Esophagus squamous epithelium (tissue), 5 donors: ENCODE results near the gene RASGRF1. TPM values are rescaled to one million over a fixed set of nuclear protein-coding genes. Genes with fewer than 3 reads are reported as not detected.

Experiments used
- DNase-seq: peaks from one replicate; lab custom pipeline; 2025; lab: John Stamatoyannopoulos, UW
- H3K27ac ChIP-seq, 4 donors: fragments of 200-600 bp; sonication (generic); one replicate each; pipeline ENCODE4 v1.5.1; 2016 to 2019; ENCODE audit warnings: mild to moderate bottlenecking in 1 of 4
- H3K27me3 ChIP-seq, 4 donors: fragments of 200-600 bp; sonication (generic); 1 replicate in 3 of 4; 2 replicates in 1 of 4; pipeline versions ENCODE4 v1.5.1 to v1.6.0; 2017 to 2021; ENCODE audit warnings: antibody characterized with exemption in 1 of 4
- H3K36me3 ChIP-seq, 3 donors: fragments of 200-600 bp; sonication (generic); one replicate each; pipeline ENCODE4 v1.5.1; 2016 to 2019
- H3K4me1 ChIP-seq, 3 donors: fragments of 200-600 bp; sonication (generic); one replicate each; pipeline ENCODE4 v1.5.1; 2017 to 2019
- H3K4me3 ChIP-seq, 4 donors: fragments of 200-600 bp; sonication (generic); 1 replicate in 3 of 4; 2 replicates in 1 of 4; pipeline ENCODE4 v1.5.1; 2016 to 2019; ENCODE audit warnings: mild to moderate bottlenecking in 2 of 4, moderate library complexity in 1 of 4
- H3K9me3 ChIP-seq, 3 donors: fragments of 200-600 bp; sonication (generic); one replicate each; pipeline ENCODE4 v1.5.1; 2016 to 2019
- POLR2A ChIP-seq, 4 donors: fragments of 450-650 bp; IDR thresholded peaks; one replicate each; pipeline ENCODE4 v1.6.1; 2017; ENCODE audit warnings: antibody characterized with exemption in 4 of 4, mild to moderate bottlenecking in 4 of 4, moderate library complexity in 3 of 4
- WGBS, 2 donors: methylation state at CpG; one replicate each; pipeline ENCODE4 v1.1.5; 2018; 5-methylcytosine and 5-hydroxymethylcytosine counted together
- intact Hi-C: fragments of 100-400 bp; cut with DNase I; formaldehyde crosslinking; loops from one replicate; pipeline ENCODE4 v1.15.0; 2022
- total RNA-seq, 4 donors: library from RNA; depleted of rRNA; stranded (reverse); fragments of >200 nt; gene quantifications; one replicate each; pipeline ENCODE4 v1.1.0, GENCODE V29; 2016
- TF ChIP-seq, protein P1 (sequence below), 6 experiments: fragments of 450-650 bp in 4 of 6; fragments of 200-600 bp in 2 of 6; sonication (generic) in 2 of 6; IDR thresholded peaks; one replicate each; pipeline ENCODE4 v1.5.1; 2016 to 2019; ENCODE audit warnings: antibody characterized with exemption in 6 of 6, mild to moderate bottlenecking in 4 of 6, moderate library complexity in 4 of 6
- donor health status: DM: yes; HTN: yes; CAD: no.

The RASGRF1 gene
- total RNA-seq, 4 donors from 2014 or later, result 0.23 TPM; not detected in 3

DNA sequence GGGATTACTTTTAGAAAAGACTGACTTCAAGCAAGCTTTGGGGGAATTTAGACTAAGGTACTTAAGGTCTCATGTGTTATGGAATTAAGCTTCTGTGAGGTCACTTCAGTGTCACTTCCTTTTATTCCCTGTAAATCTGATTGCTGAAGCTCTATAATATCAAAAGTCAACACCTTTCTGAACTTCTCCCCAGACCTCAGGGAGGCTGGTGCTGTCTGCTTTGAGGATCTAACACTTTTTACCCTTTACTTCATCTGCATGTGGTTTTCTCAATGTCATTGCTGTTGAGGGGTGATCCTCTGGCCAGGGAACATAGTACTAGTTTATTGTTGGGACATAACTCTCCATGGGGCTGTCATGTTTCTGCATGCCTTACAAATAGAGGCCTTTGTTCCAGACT lies 41.8 kb upstream of the RASGRF1 start:
- DNase-seq, result no peak
- H3K4me1 ChIP-seq, result no peaks in the 10 kb centered on the region
- no peak for TF ChIP-seq POLR2A (IDR thresholded peaks at IDR 0.05)
- TF ChIP-seq, protein P1, sequence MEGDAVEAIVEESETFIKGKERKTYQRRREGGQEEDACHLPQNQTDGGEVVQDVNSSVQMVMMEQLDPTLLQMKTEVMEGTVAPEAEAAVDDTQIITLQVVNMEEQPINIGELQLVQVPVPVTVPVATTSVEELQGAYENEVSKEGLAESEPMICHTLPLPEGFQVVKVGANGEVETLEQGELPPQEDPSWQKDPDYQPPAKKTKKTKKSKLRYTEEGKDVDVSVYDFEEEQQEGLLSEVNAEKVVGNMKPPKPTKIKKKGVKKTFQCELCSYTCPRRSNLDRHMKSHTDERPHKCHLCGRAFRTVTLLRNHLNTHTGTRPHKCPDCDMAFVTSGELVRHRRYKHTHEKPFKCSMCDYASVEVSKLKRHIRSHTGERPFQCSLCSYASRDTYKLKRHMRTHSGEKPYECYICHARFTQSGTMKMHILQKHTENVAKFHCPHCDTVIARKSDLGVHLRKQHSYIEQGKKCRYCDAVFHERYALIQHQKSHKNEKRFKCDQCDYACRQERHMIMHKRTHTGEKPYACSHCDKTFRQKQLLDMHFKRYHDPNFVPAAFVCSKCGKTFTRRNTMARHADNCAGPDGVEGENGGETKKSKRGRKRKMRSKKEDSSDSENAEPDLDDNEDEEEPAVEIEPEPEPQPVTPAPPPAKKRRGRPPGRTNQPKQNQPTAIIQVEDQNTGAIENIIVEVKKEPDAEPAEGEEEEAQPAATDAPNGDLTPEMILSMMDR (IDR thresholded peaks at IDR 0.05), result no peak
- intact Hi-C loops, result no loop called here
- peaks cover 0 to 58% (median 0%) of the 10 kb centered on the region in 4 donors for H3K27me3 ChIP-seq
- H3K27ac ChIP-seq, result no peak overlapping the region
- H3K4me3 ChIP-seq, result no peak overlapping the region
- H3K9me3 ChIP-seq, result peaks cover 0 to 4% (median 0%) of the 10 kb centered on the region in 3 donors
- no peaks in the 10 kb centered on the region for H3K36me3 ChIP-seq

DNA sequence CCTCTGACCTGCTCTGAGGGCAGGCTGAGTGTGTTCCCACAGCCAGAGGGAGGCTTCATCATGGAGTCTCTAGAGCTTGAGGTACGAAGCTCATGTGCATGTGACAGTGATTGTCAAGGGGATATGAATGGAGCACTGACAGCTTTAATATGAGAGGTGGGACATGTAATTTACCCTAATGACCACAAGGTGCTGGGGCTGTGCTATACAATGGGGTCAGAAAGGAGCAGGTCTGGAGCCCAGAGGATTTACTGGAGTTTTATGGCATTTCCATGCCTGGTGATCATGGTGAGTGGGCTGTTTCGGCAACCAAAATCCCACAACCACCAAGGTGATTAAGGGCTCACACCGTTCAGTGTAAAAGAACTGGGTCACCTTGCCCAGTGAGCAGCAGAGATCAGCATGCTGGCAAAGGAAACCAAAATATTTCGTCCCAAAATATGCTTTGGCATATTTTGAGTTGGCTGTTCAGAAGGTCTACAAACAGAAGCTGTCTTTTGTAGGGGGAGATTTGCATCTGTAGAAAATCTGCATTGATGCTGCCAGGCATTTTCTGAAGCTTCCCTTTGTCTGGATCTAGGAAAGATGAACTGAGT lies 40.1 kb upstream of the RASGRF1 start:
- no peak for TF ChIP-seq POLR2A (IDR thresholded peaks at IDR 0.05)
- TF ChIP-seq, protein P1 (IDR thresholded peaks at IDR 0.05), result no peak
- Histone ChIP-seq H3K4me3 (no peak overlapping the region), H3K27me3 (peaks cover 0 to 60% (median 0%) of the 10 kb centered on the region in 4 donors), H3K36me3 (no peaks in the 10 kb centered on the region), H3K9me3 (peaks cover 0 to 4% (median 0%) of the 10 kb centered on the region in 3 donors), H3K4me1 (no peaks in the 10 kb centered on the region), H3K27ac (no peak overlapping the region)
- intact Hi-C loops, result no loop called here
- DNase-seq, result no peak
- WGBS, 2 donors, result 46% methylated on average over 4 of the region's 4 CpGs

DNA sequence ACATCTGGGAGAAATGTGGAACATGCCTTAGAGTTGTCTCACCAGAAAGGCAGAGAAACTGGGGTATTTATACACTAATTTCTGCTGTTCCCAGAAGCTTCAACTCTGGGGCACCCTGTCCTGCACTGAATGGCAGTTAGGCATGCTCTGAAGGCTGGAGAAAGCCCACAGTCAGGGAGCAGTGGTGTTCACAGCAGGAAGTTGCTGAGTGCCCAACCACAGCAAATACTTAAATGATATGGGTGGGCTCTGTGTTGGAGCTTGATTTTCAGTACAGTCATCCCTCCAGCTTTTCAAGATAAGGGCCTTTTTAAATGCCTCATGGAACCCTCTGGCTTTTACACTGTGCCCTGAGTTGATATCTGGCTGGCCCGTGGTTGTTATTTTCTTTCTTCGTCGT lies 38.7 kb upstream of the RASGRF1 start:
- TF ChIP-seq POLR2A (IDR thresholded peaks at IDR 0.05), result no peak
- TF ChIP-seq, protein P1 (IDR thresholded peaks at IDR 0.05), result no peak
- no peak for DNase-seq
- WGBS, 2 donors, result 79 to 96% methylated on average over 3 of the region's 3 CpGs
- Histone ChIP-seq H3K36me3 (no peaks in the 10 kb centered on the region), H3K4me1 (no peaks in the 10 kb centered on the region), H3K27ac (no peak overlapping the region), H3K4me3 (no peak overlapping the region), H3K9me3 (peaks cover 0 to 4% (median 0%) of the 10 kb centered on the region in 3 donors), H3K27me3 (peaks cover 0 to 47% (median 0%) of the 10 kb centered on the region in 4 donors)
- intact Hi-C loops, result no loop called here

DNA sequence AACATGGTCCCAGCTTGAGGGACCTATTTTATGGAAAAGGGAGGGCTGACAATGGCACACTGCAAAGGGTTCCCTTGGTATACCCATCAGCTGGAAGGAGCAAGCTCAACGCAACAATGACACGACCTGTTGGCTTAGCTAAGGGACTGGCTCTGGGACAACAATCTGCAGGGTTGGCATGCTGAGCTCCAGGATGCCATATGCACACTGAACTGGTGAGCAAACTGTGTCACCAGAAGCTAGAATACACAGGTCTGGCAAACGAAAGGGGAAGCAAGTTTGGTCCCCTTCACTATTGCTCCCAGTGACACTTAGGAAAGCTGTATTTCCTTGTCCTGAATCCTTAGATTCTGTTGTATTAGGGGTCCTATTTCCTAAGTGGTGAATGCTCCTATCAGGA lies 38.0 kb upstream of the RASGRF1 start:
- TF ChIP-seq, protein P1 (IDR thresholded peaks at IDR 0.05), result no peak
- no peak for TF ChIP-seq POLR2A (IDR thresholded peaks at IDR 0.05)
- no peaks in the 10 kb centered on the region for H3K36me3 ChIP-seq
- H3K27me3 ChIP-seq, result peaks cover 0 to 40% (median 0%) of the 10 kb centered on the region in 4 donors
- peaks cover 0 to 4% (median 0%) of the 10 kb centered on the region in 3 donors for H3K9me3 ChIP-seq
- no peak for DNase-seq
- H3K27ac ChIP-seq, result no peak overlapping the region
- 69 to 75% methylated on average over 3 of the region's 3 CpGs for WGBS, 2 donors
- H3K4me3 ChIP-seq, result no peak overlapping the region
- H3K4me1 ChIP-seq, result no peaks in the 10 kb centered on the region
- intact Hi-C loops, result no loop called here

DNA sequence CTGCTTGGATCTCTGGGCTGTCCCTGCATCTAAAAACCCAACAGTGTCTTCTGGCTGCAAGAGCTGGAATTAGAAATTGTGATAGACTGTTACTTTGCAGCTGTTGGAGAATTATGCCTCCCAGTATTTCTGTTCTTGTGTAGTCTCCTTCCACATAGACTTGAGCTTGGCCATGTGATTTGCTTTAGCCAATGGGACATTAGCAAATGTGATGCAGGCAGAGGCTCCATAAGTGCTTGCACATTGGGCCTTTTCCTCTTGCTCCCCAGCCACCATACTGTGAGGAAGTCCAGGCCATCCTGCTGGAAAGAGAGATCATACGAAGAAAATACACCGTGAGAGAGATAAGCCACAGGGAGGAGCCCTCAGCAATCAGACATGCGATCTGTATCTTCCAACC lies 33.8 kb upstream of the RASGRF1 start:
- no peaks in the 10 kb centered on the region for H3K4me1 ChIP-seq
- intact Hi-C loops, result no loop called here
- H3K9me3 ChIP-seq, result no peaks in the 10 kb centered on the region
- H3K27me3 ChIP-seq, result peaks cover 0 to 16% (median 0%) of the 10 kb centered on the region in 4 donors
- no peak for DNase-seq
- H3K36me3 ChIP-seq, result no peaks in the 10 kb centered on the region
- H3K27ac ChIP-seq, result no peak overlapping the region
- WGBS, 2 donors, result 44 to 72% methylated on average over 3 of the region's 3 CpGs
- H3K4me3 ChIP-seq, result no peak overlapping the region
- TF ChIP-seq POLR2A (IDR thresholded peaks at IDR 0.05), result no peak
